LNCaP clone FGC (cell line): ENCODE data around the gene STMN1.

Source experiments
- DNase-seq: peaks from one replicate; pipeline ENCODE4 v3.0.0-alpha.2; 2011; ENCODE audit warnings: low read depth
- H3K4me3 ChIP-seq: 2 replicates; pipeline ENCODE4 v1.5.1; 2011; ENCODE audit warnings: mild to moderate bottlenecking, low read depth, low read length, control low read depth
- TF ChIP-seq, protein P1 (sequence below): IDR thresholded peaks from 2 replicates; pipeline ENCODE4 v1.5.1; 2012; ENCODE audit warnings: mild to moderate bottlenecking; ENCODE audit not compliant: control insufficient read depth, insufficient read depth; ENCODE audit errors: extremely low read depth

The STMN1 gene

GRCh38 chr1:25905680-25906643, at the start of gene STMN1:
STMN1 (minus strand) TSS chr1:25906419; CDS start chr1:25904676, 1,743 bp downstream.
- DNase-seq = no peak

DNA sequence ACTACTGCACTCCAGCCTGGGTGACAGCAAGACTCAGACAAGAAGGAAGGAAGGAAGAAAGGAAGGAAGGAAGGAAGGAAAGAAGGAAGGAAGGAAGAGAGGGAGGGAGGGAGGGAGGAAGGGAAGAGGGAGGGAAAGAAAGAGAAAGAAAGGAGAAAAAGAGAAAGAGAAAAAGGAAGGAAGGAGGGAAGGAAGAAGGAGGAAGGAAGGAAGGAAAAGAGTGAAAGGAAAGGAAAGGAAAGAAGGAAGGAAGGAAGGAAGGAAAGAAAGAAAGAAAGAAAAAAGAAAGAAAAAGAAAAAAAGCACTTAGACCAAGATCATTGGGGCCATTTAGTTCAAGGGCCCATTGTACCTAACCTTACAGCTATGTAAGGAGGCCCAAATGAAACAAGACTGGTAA, 49.3 kb upstream of the STMN1 start:
- DNase-seq = no peak
- TF ChIP-seq, protein P1, sequence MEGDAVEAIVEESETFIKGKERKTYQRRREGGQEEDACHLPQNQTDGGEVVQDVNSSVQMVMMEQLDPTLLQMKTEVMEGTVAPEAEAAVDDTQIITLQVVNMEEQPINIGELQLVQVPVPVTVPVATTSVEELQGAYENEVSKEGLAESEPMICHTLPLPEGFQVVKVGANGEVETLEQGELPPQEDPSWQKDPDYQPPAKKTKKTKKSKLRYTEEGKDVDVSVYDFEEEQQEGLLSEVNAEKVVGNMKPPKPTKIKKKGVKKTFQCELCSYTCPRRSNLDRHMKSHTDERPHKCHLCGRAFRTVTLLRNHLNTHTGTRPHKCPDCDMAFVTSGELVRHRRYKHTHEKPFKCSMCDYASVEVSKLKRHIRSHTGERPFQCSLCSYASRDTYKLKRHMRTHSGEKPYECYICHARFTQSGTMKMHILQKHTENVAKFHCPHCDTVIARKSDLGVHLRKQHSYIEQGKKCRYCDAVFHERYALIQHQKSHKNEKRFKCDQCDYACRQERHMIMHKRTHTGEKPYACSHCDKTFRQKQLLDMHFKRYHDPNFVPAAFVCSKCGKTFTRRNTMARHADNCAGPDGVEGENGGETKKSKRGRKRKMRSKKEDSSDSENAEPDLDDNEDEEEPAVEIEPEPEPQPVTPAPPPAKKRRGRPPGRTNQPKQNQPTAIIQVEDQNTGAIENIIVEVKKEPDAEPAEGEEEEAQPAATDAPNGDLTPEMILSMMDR = no peak
- H3K4me3 ChIP-seq = no peak overlapping the region

More at GRCh38 chr1:25905680-25906643, at the start of gene STMN1:
- TF ChIP-seq, protein P1 = no peak
- peak within 1 kb of the TSS; percentile 56 for H3K4me3 ChIP-seq

DNA sequence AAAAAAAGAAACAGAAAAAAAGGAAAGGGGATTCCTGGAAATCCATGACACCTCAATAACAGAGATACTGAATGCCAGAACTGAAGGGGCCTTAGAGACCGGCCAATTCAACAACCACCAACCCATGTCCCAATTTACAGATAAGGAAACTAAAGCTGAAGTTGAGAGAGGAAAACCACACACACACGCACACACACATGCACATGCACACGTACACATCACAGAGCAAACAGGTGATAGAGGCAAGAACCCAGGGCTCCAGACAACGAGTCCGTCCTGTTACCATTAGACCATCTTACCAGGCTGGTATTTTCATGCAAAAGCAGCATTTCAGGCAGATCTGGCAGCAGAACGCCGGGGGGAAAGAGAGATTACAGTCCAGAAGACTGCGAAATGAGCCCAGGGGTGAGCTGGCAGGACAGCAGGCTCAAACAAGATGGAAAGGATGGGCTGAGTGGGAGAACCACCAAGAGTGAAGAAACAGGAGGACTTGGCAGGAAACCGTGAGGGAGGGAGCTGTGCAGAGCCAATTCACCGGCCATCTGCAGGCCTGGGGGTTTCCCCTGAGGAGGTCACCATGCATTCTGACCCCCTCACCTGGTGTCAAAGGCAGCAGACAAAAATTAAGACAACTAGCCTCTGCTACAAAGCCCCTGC, 48.2 kb upstream of the STMN1 start:
- no peak for DNase-seq
- no peak overlapping the region for H3K4me3 ChIP-seq
- TF ChIP-seq, protein P1 = no peak

DNA sequence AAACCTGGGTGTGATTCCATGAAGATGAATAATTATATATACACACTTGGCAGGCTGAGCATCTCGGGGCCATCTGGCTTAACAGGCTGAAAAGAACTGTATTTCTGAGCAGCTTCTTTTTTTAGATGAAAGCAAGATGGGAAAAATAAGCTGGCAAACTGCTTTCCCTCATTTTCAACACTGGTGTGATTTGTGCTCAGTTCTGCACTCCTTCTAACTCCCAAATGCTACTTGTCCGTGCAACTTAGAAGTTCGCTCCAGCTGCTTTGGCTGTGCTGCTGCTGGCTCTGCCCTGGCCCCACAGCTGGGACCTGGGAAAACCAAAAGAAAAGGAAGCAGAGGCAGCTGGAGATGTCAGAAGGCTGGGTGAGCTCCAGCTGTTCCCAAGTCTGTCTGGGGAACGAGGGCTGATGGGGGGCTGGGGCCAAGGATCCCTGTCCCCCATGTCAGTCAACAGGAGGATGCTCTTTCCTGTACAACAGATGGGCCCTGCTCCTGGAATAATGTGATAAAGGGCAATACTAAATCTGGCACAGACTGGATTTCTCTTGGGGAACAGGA, 46.7 kb upstream of the STMN1 start:
- TF ChIP-seq, protein P1 = no peak
- no peak overlapping the region for H3K4me3 ChIP-seq
- no peak for DNase-seq

DNA sequence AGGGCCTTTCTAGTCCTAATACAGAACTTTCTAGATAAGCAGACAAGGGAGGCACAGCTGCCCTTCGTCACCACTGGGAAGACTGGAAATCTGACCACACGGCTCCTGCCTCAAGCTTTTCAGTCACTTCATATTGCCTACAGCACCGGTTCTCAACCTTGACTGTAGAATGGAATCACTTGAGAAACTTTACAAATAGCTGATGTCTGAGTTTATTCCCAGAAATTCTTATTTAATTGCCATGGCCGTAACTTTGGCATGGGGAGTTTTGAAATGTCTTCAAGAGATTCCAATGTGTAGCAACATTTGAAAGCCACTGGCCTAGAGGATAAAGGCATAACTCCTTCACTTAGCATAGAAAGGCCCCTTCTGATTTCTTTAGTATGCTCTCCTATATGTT, 42.4 kb upstream of the STMN1 start:
- TF ChIP-seq, protein P1 = no peak
- DNase-seq = no peak
- no peak overlapping the region for H3K4me3 ChIP-seq

GRCh38 chr1:25947027-25947426, 40.8 kb upstream of the STMN1 start:
- DNase-seq = no peak
- TF ChIP-seq, protein P1 = no peak
- H3K4me3 ChIP-seq = no peak overlapping the region
